Activated T-helper 17 cell treated with anti-CD3 and anti-CD28 coated beads, Interleukin-2, amount 50 U/mL, for 72 hours (primary cell): Measurements from ENCODE around the gene COL24A1. TPM values are rescaled to one million over a fixed set of nuclear protein-coding genes. Genes with fewer than 3 reads are reported as not detected.
"Not testable (repeated sequence)": the region's sequence is repeated elsewhere in the genome, so short reads cannot be mapped to it uniquely, and the experiment has no call there.

Experiments used
- ATAC-seq: fragments of 150-1000 bp; cut with Tn5 transposase; replicated peaks from 2 replicates; pipeline ENCODE4 v1.10.0; 2021; ENCODE audit warnings: mild to moderate bottlenecking, moderate library complexity
- H3K27ac Mint-ChIP-seq: one replicate; pipeline ENCODE4 v1.8.0; 2022; ENCODE audit warnings: mixed read lengths
- H3K27me3 Mint-ChIP-seq: one replicate; pipeline ENCODE4 v1.8.0; 2022; ENCODE audit warnings: mixed read lengths
- H3K36me3 Mint-ChIP-seq: one replicate; pipeline ENCODE4 v1.8.0; 2022; ENCODE audit warnings: low read depth, mild to moderate bottlenecking, mixed read lengths
- H3K4me1 Mint-ChIP-seq: one replicate; pipeline ENCODE4 v1.8.0; 2022; ENCODE audit warnings: mixed read lengths
- H3K4me3 Mint-ChIP-seq: one replicate; pipeline ENCODE4 v1.8.0; 2022; ENCODE audit warnings: mild to moderate bottlenecking, mixed read lengths
- H3K9me3 Mint-ChIP-seq: one replicate; pipeline ENCODE4 v1.8.0; 2022; ENCODE audit warnings: mixed read lengths
- total RNA-seq, 2 donors: library from RNA; stranded (reverse); gene quantifications; one replicate each; pipeline ENCODE4 v1.2.3, GENCODE V29; 2022

COL24A1 gene
- total RNA-seq, 2 donors from 2014 or later: not detected

- Mint-ChIP-seq H3K27me3 (peaks cover 3% of the 10 kb centered on the region), H3K4me1 (no peaks in the 10 kb centered on the region), H3K36me3 (no peaks in the 10 kb centered on the region), H3K27ac (no peak overlapping the region), H3K9me3 (no peaks in the 10 kb centered on the region), H3K4me3 (no peak overlapping the region)
- ATAC-seq: no peak
These were observed 266.7 kb downstream of the COL24A1 start for GRCh38 chr1:85889870-85890269.

- Mint-ChIP-seq H3K27me3 (peaks cover 3% of the 10 kb centered on the region), H3K4me3 (no peak overlapping the region), H3K27ac (no peak overlapping the region), H3K36me3 (no peaks in the 10 kb centered on the region), H3K4me1 (no peaks in the 10 kb centered on the region), H3K9me3 (no peaks in the 10 kb centered on the region)
- ATAC-seq: no peak
These were observed 267.7 kb downstream of the COL24A1 start for GRCh38 chr1:85888921-85889320.

GRCh38 chr1:85884372-85885035 lies 272.1 kb downstream of the COL24A1 start:
- Mint-ChIP-seq H3K27me3 (no peaks in the 10 kb centered on the region), H3K36me3 (no peaks in the 10 kb centered on the region), H3K4me1 (no peaks in the 10 kb centered on the region), H3K27ac (no peak overlapping the region), H3K9me3 (no peaks in the 10 kb centered on the region), H3K4me3 (no peak overlapping the region)
- ATAC-seq: no peak

GRCh38 chr1:85867189-85867588 lies 289.4 kb downstream of the COL24A1 start:
- Mint-ChIP-seq H3K9me3 (peaks cover 4% of the 10 kb centered on the region), H3K27me3 (no peaks in the 10 kb centered on the region), H3K4me1 (no peaks in the 10 kb centered on the region), H3K27ac (no peak overlapping the region), H3K36me3 (no peaks in the 10 kb centered on the region), H3K4me3 (no peak overlapping the region)
- no peak for ATAC-seq

GRCh38 chr1:85865213-85865612 lies 291.4 kb downstream of the COL24A1 start:
- H3K4me3 Mint-ChIP-seq: no peak overlapping the region
- no peaks in the 10 kb centered on the region for H3K4me1 Mint-ChIP-seq
- no peak overlapping the region for H3K27ac Mint-ChIP-seq
- peaks cover 3% of the 10 kb centered on the region for H3K27me3 Mint-ChIP-seq
- no peak for ATAC-seq
- no peaks in the 10 kb centered on the region for H3K36me3 Mint-ChIP-seq
- H3K9me3 Mint-ChIP-seq: no peaks in the 10 kb centered on the region

- Mint-ChIP-seq H3K36me3 (no peaks in the 10 kb centered on the region), H3K4me1 (no peaks in the 10 kb centered on the region), H3K9me3 (no peaks in the 10 kb centered on the region), H3K27ac (no peak overlapping the region), H3K27me3 (peaks cover 3% of the 10 kb centered on the region), H3K4me3 (no peak overlapping the region)
- no peak for ATAC-seq
These were observed 291.8 kb downstream of the COL24A1 start for GRCh38 chr1:85864727-85865126.

GRCh38 chr1:85863639-85864038 lies 292.9 kb downstream of the COL24A1 start:
- not testable (repeated sequence) for H3K4me3 Mint-ChIP-seq, H3K9me3 Mint-ChIP-seq, H3K36me3 Mint-ChIP-seq, ATAC-seq, H3K27me3 Mint-ChIP-seq, H3K27ac Mint-ChIP-seq, H3K4me1 Mint-ChIP-seq

- H3K9me3 Mint-ChIP-seq: no peaks in the 10 kb centered on the region
- no peak for ATAC-seq
- H3K4me1 Mint-ChIP-seq: no peaks in the 10 kb centered on the region
- H3K27me3 Mint-ChIP-seq: peaks cover 11% of the 10 kb centered on the region
- no peaks in the 10 kb centered on the region for H3K36me3 Mint-ChIP-seq
- no peak overlapping the region for H3K4me3 Mint-ChIP-seq
- H3K27ac Mint-ChIP-seq: no peak overlapping the region
These were observed 294.1 kb downstream of the COL24A1 start for GRCh38 chr1:85862456-85862855.

GRCh38 chr1:85857991-85858390 lies 298.6 kb downstream of the COL24A1 start:
- H3K4me3 Mint-ChIP-seq: no peak overlapping the region
- ATAC-seq: no peak
- H3K4me1 Mint-ChIP-seq: no peaks in the 10 kb centered on the region
- peaks cover 14% of the 10 kb centered on the region for H3K27me3 Mint-ChIP-seq
- no peaks in the 10 kb centered on the region for H3K9me3 Mint-ChIP-seq
- H3K27ac Mint-ChIP-seq: no peak overlapping the region
- no peaks in the 10 kb centered on the region for H3K36me3 Mint-ChIP-seq

GRCh38 chr1:85850238-85850637 lies 306.3 kb downstream of the COL24A1 start:
- Mint-ChIP-seq H3K9me3 (no peaks in the 10 kb centered on the region), H3K4me1 (no peaks in the 10 kb centered on the region), H3K36me3 (no peaks in the 10 kb centered on the region), H3K27me3 (no peaks in the 10 kb centered on the region), H3K4me3 (no peak overlapping the region), H3K27ac (no peak overlapping the region)
- no peak for ATAC-seq

- H3K36me3 Mint-ChIP-seq: no peaks in the 10 kb centered on the region
- no peaks in the 10 kb centered on the region for H3K27me3 Mint-ChIP-seq
- ATAC-seq: no peak
- H3K27ac Mint-ChIP-seq: no peak overlapping the region
- no peaks in the 10 kb centered on the region for H3K4me1 Mint-ChIP-seq
- H3K9me3 Mint-ChIP-seq: no peaks in the 10 kb centered on the region
- H3K4me3 Mint-ChIP-seq: no peak overlapping the region
These were observed 306.9 kb downstream of the COL24A1 start for GRCh38 chr1:85849660-85850059.

- no peaks in the 10 kb centered on the region for H3K36me3 Mint-ChIP-seq
- H3K27me3 Mint-ChIP-seq: no peaks in the 10 kb centered on the region
- no peak overlapping the region for H3K4me3 Mint-ChIP-seq
- no peak for ATAC-seq
- no peaks in the 10 kb centered on the region for H3K9me3 Mint-ChIP-seq
- no peak overlapping the region for H3K27ac Mint-ChIP-seq
- no peaks in the 10 kb centered on the region for H3K4me1 Mint-ChIP-seq
These were observed 309.2 kb downstream of the COL24A1 start for GRCh38 chr1:85847356-85847755.

GRCh38 chr1:85846706-85847105 lies 309.9 kb downstream of the COL24A1 start:
- Mint-ChIP-seq H3K9me3 (no peaks in the 10 kb centered on the region), H3K4me1 (no peaks in the 10 kb centered on the region), H3K36me3 (no peaks in the 10 kb centered on the region), H3K27me3 (no peaks in the 10 kb centered on the region), H3K4me3 (no peak overlapping the region), H3K27ac (no peak overlapping the region)
- ATAC-seq: no peak

GRCh38 chr1:85839459-85839858 lies 317.1 kb downstream of the COL24A1 start:
- no peak overlapping the region for H3K27ac Mint-ChIP-seq
- no peaks in the 10 kb centered on the region for H3K4me1 Mint-ChIP-seq
- no peak overlapping the region for H3K4me3 Mint-ChIP-seq
- peaks cover 4% of the 10 kb centered on the region for H3K27me3 Mint-ChIP-seq
- H3K9me3 Mint-ChIP-seq: no peaks in the 10 kb centered on the region
- no peak for ATAC-seq
- H3K36me3 Mint-ChIP-seq: no peaks in the 10 kb centered on the region

- H3K27ac Mint-ChIP-seq: no peak overlapping the region
- no peak for ATAC-seq
- H3K36me3 Mint-ChIP-seq: no peaks in the 10 kb centered on the region
- H3K4me3 Mint-ChIP-seq: no peak overlapping the region
- H3K4me1 Mint-ChIP-seq: no peaks in the 10 kb centered on the region
- H3K27me3 Mint-ChIP-seq: peaks cover 7% of the 10 kb centered on the region
- no peaks in the 10 kb centered on the region for H3K9me3 Mint-ChIP-seq
These were observed 318.3 kb downstream of the COL24A1 start for GRCh38 chr1:85838238-85838637.

- no peaks in the 10 kb centered on the region for H3K9me3 Mint-ChIP-seq
- no peaks in the 10 kb centered on the region for H3K36me3 Mint-ChIP-seq
- no peaks in the 10 kb centered on the region for H3K4me1 Mint-ChIP-seq
- H3K4me3 Mint-ChIP-seq: no peak overlapping the region
- no peak for ATAC-seq
- H3K27me3 Mint-ChIP-seq: peaks cover 7% of the 10 kb centered on the region
- H3K27ac Mint-ChIP-seq: no peak overlapping the region
These were observed 319.8 kb downstream of the COL24A1 start for GRCh38 chr1:85836736-85837135.
